ENCODE data around the gene GNB5. TPM values are rescaled to one million over a fixed set of nuclear protein-coding genes. Genes with fewer than 3 reads are reported as not detected.

The GNB5 gene
- total and polyA plus RNA-seq, 2 experiments from 2014 or later = 21.3 to 21.6 TPM

DNA sequence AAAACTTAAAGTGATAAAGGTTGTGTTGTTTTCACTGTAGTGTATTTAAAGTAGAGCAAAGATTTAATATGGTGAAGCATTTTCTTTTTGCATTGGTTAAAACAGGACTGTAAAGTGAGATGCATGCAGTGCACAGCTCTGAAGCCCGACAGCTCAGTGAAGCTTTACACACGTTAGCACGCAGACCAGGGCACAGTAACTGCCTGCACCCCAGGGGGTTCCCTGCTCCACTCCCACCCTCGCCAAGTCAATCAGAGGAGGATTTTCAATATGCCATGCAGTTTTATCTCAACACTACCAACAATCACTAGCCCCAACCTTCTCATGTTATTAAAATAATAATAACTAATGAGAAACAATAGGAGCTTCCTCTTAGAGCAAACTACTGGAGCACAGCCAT, 50.5 kb downstream of the GNB5 start:
- Histone ChIP-seq H3K4me3 (no peak overlapping the region), H3K27me3 (no peaks in the 10 kb centered on the region), H3K9me2 (replicated peaks; ENCODE audit: insufficient read depth) (no peaks in the 10 kb centered on the region), H3K27ac (no peak overlapping the region), H3K4me2 (no peak overlapping the region), H3K4me1 (ENCODE audit: insufficient read depth) (peaks cover 16% of the 10 kb centered on the region), H3K9me3 (ENCODE audit: low read depth) (no peaks in the 10 kb centered on the region), H2AFZ (no peak overlapping the region), H3K79me2 (no peaks in the 10 kb centered on the region), H3K36me3 (replicated peaks; ENCODE audit: insufficient read depth, low read depth) (no peaks in the 10 kb centered on the region), H4K20me1 (ENCODE audit: insufficient read depth, poor library complexity, severe bottlenecking) (no peaks in the 10 kb centered on the region)
- no peak for TF ChIP-seq EZH2 (IDR thresholded peaks at IDR 0.05; ENCODE audit: borderline replicate concordance)
- 87% methylated on average over 4 of the region's 4 CpGs for WGBS (ENCODE audit: low lambda C conversion rate, missing lambda C conversion rate)
- no peak for DNase-seq (ENCODE audit: low spot score)

DNA sequence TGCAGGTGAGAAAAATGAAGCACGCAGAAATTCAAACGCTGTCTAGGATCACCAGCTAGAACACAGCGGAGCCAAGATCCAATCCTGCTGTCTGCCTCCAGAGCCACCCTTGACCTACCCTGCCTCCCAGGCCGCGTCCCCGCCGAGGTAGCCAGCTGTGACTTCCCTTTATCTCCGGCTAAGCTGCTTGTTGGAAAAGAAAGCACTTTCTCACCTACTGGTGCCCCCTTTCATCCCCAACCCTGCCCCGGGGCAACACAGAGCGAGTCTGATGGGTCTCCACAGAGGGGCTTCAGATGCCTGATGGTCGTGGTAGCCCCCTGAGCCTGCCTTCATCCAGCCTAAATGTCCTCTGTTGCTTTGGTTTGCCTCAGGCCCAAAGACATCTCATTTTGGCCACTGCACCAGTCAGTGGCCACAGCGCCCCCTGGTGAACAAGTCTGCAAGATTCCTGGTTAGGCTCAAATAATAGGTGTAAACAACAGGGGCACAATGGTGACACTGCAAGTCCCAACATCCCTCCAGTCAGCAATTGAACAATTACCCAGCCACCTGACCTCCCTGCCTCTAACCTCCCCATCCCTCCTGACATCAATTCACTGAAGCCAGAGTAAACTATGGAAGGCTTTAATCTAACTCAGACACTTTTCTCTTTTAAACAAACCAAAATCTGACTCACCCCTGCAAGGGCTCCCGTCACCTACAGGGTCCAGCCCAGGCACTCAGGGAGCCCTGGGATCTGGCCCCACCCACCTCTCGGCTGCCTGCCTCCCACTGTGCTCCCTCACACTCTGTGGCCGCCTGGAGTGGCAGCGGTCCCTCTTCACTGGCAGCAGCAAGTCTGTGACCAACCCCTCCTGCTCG, 51.4 kb downstream of the GNB5 start:
- Histone ChIP-seq H3K27ac (no peak overlapping the region), H3K79me2 (no peaks in the 10 kb centered on the region), H3K4me2 (no peak overlapping the region), H3K9me3 (ENCODE audit: low read depth) (no peaks in the 10 kb centered on the region), H3K4me1 (ENCODE audit: insufficient read depth) (peaks cover 16% of the 10 kb centered on the region), H2AFZ (no peak overlapping the region), H3K9me2 (replicated peaks; ENCODE audit: insufficient read depth) (no peaks in the 10 kb centered on the region), H4K20me1 (ENCODE audit: insufficient read depth, poor library complexity, severe bottlenecking) (no peaks in the 10 kb centered on the region), H3K4me3 (no peak overlapping the region), H3K36me3 (replicated peaks; ENCODE audit: insufficient read depth, low read depth) (no peaks in the 10 kb centered on the region), H3K27me3 (no peaks in the 10 kb centered on the region)
- DNase-seq (ENCODE audit: low spot score) = peak; percentile 77
- TF ChIP-seq, protein P1, sequence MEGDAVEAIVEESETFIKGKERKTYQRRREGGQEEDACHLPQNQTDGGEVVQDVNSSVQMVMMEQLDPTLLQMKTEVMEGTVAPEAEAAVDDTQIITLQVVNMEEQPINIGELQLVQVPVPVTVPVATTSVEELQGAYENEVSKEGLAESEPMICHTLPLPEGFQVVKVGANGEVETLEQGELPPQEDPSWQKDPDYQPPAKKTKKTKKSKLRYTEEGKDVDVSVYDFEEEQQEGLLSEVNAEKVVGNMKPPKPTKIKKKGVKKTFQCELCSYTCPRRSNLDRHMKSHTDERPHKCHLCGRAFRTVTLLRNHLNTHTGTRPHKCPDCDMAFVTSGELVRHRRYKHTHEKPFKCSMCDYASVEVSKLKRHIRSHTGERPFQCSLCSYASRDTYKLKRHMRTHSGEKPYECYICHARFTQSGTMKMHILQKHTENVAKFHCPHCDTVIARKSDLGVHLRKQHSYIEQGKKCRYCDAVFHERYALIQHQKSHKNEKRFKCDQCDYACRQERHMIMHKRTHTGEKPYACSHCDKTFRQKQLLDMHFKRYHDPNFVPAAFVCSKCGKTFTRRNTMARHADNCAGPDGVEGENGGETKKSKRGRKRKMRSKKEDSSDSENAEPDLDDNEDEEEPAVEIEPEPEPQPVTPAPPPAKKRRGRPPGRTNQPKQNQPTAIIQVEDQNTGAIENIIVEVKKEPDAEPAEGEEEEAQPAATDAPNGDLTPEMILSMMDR (IDR thresholded peaks at IDR 0.05; ENCODE audit: poor library complexity) = peak; percentile 72
- no peak for TF ChIP-seq EZH2 (IDR thresholded peaks at IDR 0.05; ENCODE audit: borderline replicate concordance)
- WGBS (ENCODE audit: low lambda C conversion rate, missing lambda C conversion rate) = 62% methylated on average over 16 of the region's 17 CpGs

DNA sequence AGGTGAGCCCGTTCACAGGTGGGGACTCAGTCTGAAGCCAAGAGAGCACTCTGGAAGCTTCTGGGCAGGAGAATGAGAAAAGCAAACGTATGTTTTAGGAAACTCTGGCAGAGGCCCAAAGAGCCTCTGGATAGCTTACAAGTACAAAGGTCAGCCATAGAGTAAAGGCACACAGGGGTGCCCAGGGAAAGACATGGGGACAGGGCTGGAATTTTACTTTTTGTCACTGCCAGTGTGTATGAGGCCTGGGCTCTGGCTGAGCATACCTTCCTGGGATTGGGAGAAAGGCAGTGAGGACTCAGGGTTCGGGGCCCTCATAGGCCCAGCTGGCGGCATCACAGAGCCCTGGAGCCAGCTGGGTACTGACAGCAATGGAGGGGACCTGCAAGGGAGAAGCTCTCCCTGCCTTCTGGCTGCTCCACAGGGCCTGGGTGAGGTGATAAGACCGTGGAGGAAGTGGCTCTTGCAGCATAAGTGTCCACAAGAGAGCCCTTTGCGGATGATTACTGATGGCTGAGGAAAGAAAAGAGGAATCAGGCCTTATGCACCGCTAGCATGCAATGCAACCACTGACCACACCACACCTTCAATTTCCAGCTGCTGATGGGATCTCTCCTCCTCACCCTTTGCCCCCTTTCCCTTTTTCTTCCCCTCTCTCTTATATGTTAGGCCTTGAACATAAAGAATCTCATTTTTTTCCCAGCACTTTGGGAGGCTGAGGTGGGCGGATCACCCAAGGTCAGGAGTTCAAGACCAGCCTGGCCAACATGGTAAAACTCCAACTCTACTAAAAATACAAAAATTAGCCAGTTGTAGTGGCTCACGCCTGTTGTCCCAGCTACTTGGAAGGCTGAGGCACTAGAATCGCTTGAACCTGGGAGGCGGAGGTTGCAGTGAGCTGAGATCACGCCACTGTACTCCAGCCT, 53.5 kb downstream of the GNB5 start:
- no peaks in the 10 kb centered on the region for H3K79me2 ChIP-seq
- H2AFZ ChIP-seq = no peak overlapping the region
- no peak overlapping the region for H3K4me3 ChIP-seq
- H3K9me2 ChIP-seq (replicated peaks; ENCODE audit: insufficient read depth) = no peaks in the 10 kb centered on the region
- WGBS (ENCODE audit: low lambda C conversion rate, missing lambda C conversion rate) = 88% methylated on average over 12 of the region's 12 CpGs
- no peak for DNase-seq (ENCODE audit: low spot score)
- H4K20me1 ChIP-seq (ENCODE audit: insufficient read depth, poor library complexity, severe bottlenecking) = no peaks in the 10 kb centered on the region
- peaks cover 16% of the 10 kb centered on the region for H3K4me1 ChIP-seq (ENCODE audit: insufficient read depth)
- TF ChIP-seq, protein P1 (IDR thresholded peaks at IDR 0.05; ENCODE audit: poor library complexity) = no peak
- H3K27ac ChIP-seq = peak overlapping the region; percentile 55
- no peaks in the 10 kb centered on the region for H3K36me3 ChIP-seq (replicated peaks; ENCODE audit: insufficient read depth, low read depth)
- no peaks in the 10 kb centered on the region for H3K27me3 ChIP-seq
- no peaks in the 10 kb centered on the region for H3K9me3 ChIP-seq (ENCODE audit: low read depth)
- H3K4me2 ChIP-seq = no peak overlapping the region

DNA sequence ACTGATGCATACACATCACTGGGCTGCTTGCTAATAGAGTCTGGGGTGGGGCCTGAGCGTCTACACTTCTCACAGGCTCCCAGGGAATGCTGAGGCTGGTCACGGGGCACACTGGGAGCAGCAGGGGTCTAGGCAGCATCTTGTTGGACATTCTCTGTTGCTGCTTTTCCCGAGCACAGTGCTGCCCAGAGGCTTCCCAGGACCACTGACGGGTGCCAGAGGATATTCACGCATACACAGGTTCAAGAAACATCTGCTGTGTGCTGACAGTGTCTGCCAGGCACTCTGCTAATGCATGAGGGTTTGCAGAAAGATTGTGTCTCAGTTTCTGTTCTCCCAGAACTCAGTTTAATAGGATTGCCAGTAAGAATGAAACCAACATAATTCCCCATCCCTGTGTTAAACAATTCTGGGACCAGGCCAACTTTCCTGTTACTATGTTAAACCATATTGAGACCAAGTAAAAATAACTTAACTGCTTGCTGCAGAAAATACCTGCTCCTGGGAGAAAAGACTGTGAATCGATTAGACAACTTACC, 54.7 kb downstream of the GNB5 start:
- Histone ChIP-seq H2AFZ (no peak overlapping the region), H3K9me3 (ENCODE audit: low read depth) (no peaks in the 10 kb centered on the region), H3K9me2 (replicated peaks; ENCODE audit: insufficient read depth) (no peaks in the 10 kb centered on the region), H3K4me1 (ENCODE audit: insufficient read depth) (peaks cover 16% of the 10 kb centered on the region), H3K4me3 (no peak overlapping the region), H3K27ac (peak overlapping the region; percentile 55), H3K36me3 (replicated peaks; ENCODE audit: insufficient read depth, low read depth) (no peaks in the 10 kb centered on the region), H3K27me3 (no peaks in the 10 kb centered on the region), H4K20me1 (ENCODE audit: insufficient read depth, poor library complexity, severe bottlenecking) (no peaks in the 10 kb centered on the region), H3K79me2 (no peaks in the 10 kb centered on the region), H3K4me2 (no peak overlapping the region)
- no peak for DNase-seq (ENCODE audit: low spot score)
- WGBS (ENCODE audit: low lambda C conversion rate, missing lambda C conversion rate) = 65% methylated on average over 6 of the region's 6 CpGs
- TF ChIP-seq EZH2 (IDR thresholded peaks at IDR 0.05; ENCODE audit: borderline replicate concordance) = no peak
- no peak for TF ChIP-seq EZH2phosphoT487 (IDR thresholded peaks at IDR 0.05; ENCODE audit: low read depth, severe bottlenecking, unreplicated experiment)
- TF ChIP-seq, protein P1 (IDR thresholded peaks at IDR 0.05; ENCODE audit: poor library complexity) = no peak

All from hepatocyte (in vitro differentiated cells).